GM12874 (cell line): Measurements from ENCODE around the gene GPR142.

Experiments used
- TF ChIP-seq, protein P1 (sequence below): IDR thresholded peaks from 2 replicates; pipeline ENCODE4 v1.5.1; 2011; ENCODE audit warnings: low read depth, mild to moderate bottlenecking, control low read depth, low read length, moderate library complexity; ENCODE audit not compliant: insufficient read depth

Gene GPR142

DNA sequence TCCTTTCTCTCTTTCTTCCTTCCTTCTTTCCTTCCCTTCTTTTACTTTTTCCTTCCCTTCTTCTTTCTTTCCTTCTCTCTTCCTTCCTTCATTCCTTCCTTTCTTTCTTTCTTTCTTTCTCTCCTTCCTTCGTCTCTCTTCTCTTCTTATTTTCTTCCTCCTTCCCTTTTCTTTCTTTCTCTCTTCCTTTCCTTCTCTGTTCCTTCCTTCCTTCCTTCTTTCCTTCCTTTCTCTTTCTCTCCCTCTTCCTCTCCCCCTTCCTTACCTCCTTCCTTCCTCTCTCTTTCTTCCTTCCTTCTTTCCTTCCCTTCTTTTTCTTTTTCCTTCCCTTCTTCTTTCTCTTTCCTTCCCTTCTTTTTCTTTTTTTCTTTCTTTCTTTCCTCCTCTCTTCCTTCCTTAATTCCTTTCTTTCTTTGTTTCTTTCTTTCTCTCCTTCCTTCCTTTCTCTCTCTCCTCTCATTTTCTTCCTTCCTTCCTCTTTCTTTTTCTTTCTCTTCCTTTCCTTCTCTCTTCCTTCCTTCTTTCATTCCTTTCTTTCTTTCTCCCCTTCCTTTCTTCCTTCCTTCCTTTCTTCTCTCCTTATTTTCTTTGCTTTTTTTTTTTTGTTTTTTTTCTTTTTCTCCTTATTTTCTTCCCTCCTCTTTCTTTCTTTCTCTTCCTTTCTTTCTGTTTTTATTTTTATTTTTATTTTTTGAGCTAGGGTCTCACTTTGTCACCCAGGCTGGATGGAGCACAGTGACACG, 22.8 kb downstream of the GPR142 start:
- TF ChIP-seq, protein P1, sequence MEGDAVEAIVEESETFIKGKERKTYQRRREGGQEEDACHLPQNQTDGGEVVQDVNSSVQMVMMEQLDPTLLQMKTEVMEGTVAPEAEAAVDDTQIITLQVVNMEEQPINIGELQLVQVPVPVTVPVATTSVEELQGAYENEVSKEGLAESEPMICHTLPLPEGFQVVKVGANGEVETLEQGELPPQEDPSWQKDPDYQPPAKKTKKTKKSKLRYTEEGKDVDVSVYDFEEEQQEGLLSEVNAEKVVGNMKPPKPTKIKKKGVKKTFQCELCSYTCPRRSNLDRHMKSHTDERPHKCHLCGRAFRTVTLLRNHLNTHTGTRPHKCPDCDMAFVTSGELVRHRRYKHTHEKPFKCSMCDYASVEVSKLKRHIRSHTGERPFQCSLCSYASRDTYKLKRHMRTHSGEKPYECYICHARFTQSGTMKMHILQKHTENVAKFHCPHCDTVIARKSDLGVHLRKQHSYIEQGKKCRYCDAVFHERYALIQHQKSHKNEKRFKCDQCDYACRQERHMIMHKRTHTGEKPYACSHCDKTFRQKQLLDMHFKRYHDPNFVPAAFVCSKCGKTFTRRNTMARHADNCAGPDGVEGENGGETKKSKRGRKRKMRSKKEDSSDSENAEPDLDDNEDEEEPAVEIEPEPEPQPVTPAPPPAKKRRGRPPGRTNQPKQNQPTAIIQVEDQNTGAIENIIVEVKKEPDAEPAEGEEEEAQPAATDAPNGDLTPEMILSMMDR: no peak

DNA sequence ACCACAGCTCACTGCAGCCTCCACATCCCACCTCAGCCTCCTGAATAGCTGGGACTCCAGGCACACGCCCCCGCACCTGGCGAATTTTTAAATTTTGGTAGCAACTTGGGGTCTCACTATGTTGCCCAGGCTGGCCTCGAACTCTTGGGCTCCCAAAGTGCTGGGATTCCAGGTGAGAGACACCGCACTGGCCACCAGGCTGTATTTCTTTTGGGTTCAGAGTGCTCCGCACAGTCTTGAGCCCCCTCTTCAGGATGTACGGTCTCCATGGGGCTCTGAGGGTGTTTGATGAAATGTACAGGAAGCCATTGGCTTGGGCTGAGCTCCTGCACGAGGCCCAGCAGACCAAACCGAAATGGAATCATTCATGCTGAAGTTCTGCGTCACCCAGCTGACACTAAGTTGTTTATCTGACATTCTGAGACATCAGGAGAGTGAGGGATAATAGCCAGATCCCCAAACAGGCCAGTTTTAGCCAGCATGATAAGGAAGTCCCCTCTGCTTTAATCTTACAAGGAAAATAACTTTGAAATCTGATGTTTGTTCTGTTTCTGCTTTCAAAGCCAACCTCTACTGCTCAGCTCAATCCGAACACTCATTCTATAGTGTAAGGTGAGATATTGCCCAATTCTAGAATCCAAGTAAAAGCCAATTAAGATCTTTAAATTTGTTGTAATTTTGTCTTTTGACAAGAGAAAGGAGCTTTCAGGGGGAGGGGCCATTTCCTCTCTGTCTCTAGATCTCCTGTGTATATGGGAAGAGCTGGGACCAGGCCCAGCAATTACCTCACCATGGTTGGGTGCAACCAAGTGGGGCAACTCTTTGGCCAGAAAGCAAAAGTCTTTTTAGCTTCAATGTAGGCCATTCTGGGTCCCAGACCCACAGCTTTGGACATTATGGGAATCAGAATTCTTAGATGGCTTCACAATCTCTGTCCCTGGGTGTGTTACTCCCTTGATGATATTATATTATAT, 23.7 kb downstream of the GPR142 start:
- TF ChIP-seq, protein P1: no peak

DNA sequence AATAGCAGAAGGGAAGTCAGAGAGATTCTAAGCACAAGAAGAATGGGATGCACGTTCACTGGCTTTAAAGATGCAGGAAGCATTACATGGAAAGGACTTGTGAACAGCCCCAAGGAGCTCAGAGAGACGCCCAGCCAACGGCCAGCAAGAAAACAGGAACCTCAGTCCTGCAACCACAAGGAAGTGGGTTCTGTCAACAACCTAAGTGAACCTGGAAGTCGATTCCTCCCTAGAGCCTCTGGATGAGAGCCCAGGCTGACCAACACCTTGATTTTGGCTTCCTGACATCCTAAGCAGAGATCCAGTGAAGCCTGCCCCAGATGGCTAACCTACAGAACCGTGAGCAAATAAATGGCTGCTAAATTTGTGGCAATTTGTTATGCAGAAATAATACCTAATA, 24.5 kb downstream of the GPR142 start:
- TF ChIP-seq, protein P1: no peak

DNA sequence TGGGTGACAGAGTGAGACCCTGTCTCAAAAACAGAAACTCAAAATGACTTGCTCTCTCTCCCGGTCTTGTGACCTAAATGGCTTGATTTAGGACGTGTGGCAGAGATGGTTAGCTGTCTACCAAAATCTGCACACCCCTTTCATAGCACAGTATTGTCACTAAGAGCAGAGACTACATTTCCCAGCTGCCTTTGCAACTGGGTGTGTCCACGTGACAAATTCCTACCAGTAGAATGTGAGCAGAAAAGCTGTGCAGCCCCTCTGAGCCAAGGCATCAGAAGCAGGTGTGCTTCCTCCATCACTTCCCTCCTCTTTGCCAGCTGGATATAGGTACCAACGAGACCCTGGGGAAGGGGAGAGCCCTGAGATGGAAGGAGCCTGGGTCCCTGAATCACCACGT, 25.5 kb downstream of the GPR142 start:
- TF ChIP-seq, protein P1: no peak

DNA sequence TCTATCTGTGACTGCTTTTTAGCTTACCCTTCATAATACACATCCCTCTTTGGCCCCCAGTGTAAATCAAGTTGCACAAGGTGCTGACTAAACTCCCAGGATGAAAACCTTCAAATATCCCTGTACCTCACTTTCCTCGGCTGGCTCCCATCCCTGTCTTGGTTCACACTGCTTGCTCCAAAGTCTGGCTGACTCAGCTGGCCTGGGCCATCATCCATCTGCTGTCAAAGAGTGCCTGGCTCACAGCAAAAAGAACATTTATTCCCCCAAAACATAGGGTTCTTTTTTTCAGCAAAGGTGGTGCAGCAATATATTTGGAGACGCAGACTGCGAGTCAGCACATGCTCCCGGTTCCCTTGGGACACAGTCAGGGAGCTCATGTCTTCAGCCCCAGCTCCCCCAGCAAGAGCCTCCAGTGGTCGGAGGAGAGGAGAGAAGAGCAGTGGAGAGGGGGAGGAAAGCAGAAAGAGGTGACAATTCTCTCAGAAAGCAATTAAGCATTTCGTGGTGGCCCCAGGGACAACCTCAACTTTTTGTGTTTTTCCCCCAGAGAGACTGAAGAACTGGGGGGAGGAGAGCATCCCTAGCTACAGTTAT, 26.1 kb downstream of the GPR142 start:
- TF ChIP-seq, protein P1: no peak

DNA sequence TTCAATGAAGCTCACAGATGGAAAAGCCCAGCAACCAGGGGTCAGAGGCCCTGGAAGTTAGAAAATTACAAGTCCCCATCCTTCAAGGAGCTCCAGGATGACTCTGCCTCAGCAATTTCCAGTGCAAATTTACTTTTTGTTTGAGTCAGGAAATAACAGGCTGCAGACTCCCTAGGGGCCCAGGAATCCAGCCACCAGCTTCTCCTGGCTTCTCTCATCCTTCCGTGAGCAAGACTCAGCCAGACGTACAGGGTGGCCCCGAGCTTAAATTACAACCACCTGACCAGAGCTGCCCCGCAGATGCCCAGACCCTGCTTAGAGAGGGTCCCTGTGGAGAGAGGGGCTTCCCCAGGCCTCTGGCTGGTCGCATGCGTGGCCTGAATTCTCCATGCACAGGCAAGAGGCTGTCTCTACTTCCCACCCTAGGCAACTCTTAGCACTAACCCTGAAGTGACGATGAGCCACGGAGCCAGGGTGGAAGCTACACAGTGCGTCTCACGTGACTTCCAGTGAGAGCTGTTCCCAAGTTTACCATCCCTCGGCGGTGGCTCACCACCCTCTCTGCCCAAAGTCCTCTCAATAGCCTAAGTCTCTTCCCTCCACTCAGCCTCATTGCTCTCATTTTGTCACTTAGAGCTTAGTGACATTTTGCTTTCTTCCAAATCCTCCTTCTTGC, 27.1 kb downstream of the GPR142 start:
- TF ChIP-seq, protein P1: no peak
